ENCODE results near the gene UBE2K.
"Not testable (repeated sequence)": the region's sequence is repeated elsewhere in the genome, so short reads cannot be mapped to it uniquely, and the experiment has no call there.

Gene UBE2K

DNA sequence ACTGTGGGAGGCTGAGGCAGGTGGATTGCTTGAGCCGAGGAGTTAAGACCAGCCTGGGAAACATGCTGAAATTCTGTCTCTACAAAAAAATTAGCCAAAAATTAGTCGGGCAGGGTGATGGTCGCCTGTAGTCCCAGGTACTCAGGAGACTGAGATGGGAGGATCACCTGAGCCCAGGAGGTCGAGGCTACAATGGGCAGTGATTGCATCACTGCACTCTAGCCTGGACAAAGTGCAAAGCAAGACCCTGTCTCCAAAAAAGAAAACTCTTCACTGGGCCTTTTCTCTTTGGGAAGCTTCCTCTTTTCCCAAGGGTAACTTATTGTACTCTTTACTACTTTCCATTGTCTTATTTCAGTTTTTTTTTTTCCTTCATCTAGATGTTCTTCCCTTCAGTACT, 88.9 kb downstream of the UBE2K start:
- TF ChIP-seq ZFX (IDR thresholded peaks at IDR 0.05), result no peak
- TF ChIP-seq, protein P1, sequence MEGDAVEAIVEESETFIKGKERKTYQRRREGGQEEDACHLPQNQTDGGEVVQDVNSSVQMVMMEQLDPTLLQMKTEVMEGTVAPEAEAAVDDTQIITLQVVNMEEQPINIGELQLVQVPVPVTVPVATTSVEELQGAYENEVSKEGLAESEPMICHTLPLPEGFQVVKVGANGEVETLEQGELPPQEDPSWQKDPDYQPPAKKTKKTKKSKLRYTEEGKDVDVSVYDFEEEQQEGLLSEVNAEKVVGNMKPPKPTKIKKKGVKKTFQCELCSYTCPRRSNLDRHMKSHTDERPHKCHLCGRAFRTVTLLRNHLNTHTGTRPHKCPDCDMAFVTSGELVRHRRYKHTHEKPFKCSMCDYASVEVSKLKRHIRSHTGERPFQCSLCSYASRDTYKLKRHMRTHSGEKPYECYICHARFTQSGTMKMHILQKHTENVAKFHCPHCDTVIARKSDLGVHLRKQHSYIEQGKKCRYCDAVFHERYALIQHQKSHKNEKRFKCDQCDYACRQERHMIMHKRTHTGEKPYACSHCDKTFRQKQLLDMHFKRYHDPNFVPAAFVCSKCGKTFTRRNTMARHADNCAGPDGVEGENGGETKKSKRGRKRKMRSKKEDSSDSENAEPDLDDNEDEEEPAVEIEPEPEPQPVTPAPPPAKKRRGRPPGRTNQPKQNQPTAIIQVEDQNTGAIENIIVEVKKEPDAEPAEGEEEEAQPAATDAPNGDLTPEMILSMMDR (conservative IDR thresholded peaks at IDR 0.05), result no peak

DNA sequence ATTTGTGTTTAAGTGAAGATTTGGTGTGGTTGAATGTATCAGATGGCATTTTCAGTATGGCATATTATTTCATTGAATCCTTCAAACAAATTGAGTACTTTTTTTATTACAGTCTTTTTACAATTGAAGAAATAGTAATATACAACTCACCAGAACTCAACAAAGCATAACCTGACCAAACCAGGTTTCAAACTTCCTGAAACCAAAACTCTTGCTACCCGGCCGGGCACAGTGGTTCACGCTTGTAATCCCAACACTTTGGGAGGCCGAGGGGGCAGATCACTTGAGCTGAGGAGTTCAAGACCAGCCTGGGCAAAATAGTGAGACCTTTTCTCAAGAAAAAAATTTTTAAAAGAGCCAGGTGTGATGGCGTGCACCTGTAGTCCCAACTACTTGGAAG, 94.2 kb downstream of the UBE2K start:
- no peak overlapping the region for H3K27ac ChIP-seq
- no peak for TF ChIP-seq ZFX (IDR thresholded peaks at IDR 0.05)
- TF ChIP-seq, protein P1 (conservative IDR thresholded peaks at IDR 0.05), result no peak

More for the DNA sequence above, 88.9 kb downstream of the UBE2K start:
- H3K27ac ChIP-seq, result no peak overlapping the region

DNA sequence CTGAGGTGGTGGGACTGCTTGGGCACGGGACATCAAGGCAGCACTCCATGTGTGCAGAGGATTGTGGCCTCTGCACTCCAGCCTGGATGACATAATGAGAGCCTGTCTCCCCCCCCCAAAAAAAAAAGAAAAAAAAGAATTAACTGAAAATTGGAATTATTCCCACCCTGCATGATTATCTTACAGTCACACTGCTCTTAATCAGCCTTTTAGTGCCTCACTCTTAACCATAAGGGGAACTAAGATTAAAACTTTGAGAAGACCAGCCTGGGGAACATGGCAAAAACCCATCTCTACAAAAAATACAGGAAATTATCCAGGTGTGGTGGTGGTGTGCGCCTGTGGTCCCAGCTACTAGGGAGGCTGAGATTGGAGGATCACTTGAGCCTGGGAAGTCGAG, 94.6 kb downstream of the UBE2K start:
- TF ChIP-seq, protein P1 (conservative IDR thresholded peaks at IDR 0.05), result no peak
- no peak for TF ChIP-seq ZFX (IDR thresholded peaks at IDR 0.05)
- no peak overlapping the region for H3K27ac ChIP-seq

DNA sequence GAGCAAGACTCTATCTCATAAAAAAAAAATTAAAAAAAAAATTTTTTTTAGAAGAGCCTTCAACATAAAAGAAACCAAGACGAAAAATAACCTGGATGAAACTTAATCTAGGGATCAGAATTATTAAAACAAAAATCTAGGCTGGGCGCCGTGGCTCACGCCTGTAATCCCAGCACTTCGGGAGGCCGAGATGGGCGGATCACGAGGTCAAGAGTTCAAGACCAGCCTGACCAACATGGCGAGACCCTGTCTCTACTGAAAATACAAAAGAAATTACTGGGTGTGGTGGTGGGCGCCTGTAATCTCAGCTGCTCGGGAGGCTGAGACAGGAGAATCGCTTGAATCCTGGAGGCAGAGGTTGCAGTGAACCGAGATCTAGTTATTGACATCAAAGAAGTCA, 95.0 kb downstream of the UBE2K start:
- not testable (repeated sequence) for H3K27ac ChIP-seq

DNA sequence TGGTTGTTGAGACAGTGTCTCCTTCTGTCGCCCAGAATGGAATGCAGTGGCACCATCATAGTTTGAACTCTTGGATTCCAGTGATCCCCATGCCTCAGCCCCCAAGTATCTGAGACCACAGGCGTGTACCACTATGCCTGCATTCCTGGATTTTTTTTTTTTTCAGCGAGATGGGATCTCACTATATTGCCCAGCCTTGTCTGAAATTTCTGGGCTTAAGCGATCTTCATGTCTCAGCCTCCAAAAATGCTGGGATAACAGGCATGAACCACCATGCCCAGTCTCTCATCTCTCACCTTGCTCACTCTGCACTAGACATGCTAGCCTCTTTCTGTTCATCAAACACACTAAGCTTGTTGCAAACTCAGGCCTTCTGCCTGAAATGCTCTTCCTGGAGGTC, 104.1 kb downstream of the UBE2K start:
- H3K27ac ChIP-seq, result no peak overlapping the region
- TF ChIP-seq ZFX (IDR thresholded peaks at IDR 0.05), result no peak

DNA sequence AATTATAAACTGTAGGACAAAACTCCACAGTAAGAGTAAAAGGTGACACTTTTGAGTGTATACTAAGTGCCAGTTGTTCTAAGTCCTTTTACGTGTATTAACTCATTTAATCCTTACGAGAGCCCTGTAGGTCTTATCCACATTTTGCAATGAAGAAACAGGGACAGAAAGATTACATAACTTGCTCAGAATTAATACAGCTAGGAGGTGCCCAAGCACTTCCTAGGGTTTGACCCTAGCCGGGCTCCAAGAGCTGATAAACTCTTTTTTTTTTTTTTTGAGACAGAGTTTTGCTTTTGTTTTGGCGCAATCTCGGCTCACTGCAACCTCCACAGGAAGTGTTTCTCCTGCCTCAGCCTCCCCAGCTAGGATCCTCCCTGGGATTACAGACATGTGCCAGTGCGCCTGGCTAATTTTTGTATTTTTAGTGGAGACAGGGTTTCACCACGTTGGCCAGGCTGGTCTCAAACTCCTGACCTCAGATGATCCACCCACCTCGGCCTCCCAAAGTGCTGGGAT, 110.4 kb downstream of the UBE2K start:
- no peak overlapping the region for H3K27ac ChIP-seq
- no peak for TF ChIP-seq ZFX (IDR thresholded peaks at IDR 0.05)
- TF ChIP-seq, protein P1 (conservative IDR thresholded peaks at IDR 0.05), result no peak

DNA sequence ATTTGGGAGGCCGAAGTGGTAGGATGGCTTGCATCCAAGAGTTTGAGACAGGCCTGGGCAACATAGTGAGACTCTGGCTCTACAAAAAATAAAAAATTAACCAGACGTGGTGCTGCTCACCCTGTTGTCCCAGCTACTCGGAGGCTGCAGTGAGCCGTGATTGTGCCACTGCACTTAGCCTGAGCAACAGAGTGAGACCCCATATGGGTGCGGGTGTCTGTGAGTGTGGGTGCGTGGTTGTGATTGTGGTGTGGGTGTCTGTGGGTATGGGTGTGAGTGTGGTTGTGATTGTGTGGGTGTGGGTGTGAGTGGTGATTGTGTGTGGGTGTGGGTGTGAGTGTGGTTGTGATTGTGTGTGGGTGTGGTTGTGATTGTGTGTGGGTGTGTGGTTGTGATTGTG, 114.6 kb downstream of the UBE2K start:
- TF ChIP-seq, protein P1 (conservative IDR thresholded peaks at IDR 0.05), result no peak
- no peak for TF ChIP-seq ZFX (IDR thresholded peaks at IDR 0.05)
- no peak overlapping the region for H3K27ac ChIP-seq

DNA sequence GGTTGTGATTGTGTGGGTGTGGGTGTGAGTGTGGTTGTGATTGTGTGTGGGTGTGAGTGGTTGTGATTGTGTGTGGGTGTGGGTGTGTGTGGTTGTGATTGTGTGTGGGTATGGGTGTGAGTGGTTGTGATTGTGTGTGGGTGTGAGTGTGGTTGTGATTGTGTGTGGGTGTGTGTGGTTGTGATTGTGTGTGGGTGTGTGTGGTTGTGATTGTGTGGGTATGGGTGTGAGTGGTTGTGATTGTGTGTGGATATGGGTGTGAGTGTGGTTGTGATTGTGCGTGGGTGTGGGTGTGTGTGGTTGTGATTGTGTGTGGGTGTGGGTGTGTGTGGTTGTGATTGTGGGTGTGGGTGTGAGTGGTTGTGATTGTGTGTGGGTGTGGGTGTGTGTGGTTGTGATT, 115.1 kb downstream of the UBE2K start:
- not testable (repeated sequence) for H3K27ac ChIP-seq

DNA sequence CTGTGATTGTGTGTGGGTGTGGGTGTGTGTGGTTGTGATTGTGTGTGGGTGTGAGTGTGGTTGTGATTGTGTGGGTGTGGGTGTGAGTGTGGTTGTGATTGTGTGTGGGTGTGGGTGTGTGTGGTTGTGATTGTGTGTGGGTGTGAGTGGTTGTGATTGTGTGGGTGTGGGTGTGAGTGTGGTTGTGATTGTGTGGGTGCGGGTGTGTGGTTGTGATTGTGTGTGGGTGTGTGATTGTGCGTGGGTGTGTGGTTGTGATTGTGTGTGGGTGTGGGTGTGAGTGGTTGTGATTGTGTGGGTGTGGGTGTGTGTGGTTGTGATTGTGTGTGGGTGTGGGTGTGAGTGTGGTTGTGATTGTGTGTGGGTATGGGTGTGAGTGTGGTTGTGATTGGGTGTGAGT, 115.8 kb downstream of the UBE2K start:
- H3K27ac ChIP-seq, result not testable (repeated sequence)

All from C4-2B (cell line).